HT-29 (cell line): ENCODE measurements around the gene LINGO1. TPM values are rescaled to one million over a fixed set of nuclear protein-coding genes. Genes with fewer than 3 reads are reported as not detected.

Experiments used
- DNase-seq: peaks from one replicate; pipeline ENCODE4 v3.0.0-alpha.2; 2015; ENCODE audit warnings: low spot score
- total RNA-seq: library from RNA; depleted of rRNA; stranded (reverse); fragments of >200 nt; shearing (Covaris generic); gene quantifications from 2 replicates; pipeline ENCODE4 v1.2.3, GENCODE V29; 2014

LINGO1 gene
- total RNA-seq, 1 experiment from 2014 or later: 0.31 TPM

DNA sequence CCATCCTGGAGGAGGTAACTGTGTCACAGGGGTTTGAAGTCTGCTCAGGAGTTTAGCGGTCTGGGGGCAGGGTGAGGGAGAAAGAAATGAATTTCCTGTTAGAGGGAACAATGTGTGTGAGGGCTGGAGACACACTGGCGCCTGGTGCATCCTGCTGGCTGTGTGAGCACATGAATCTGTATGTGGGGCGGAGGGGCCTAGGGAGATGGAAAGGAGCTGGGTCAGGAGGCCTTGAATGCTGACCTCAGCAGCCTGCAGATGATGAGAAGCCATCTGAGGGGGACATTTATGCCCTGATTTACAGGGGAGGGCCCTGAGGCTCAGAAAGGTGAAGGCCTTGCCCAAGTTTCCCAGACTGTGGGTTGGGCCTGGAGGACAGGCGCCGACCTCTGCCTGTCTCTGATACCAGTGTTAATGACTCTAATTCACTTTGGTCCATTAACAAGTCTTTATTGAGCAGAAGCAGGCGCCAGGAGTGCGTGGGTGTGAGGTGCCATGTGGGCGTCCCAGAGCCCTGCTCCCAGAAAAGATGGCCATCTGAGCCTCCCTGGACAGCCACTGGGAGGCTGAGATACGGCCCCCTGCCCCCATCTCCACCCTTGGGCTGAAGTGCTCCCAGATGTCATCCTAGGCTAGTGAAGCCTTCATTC, 34.8 kb downstream of the LINGO1 start:
- DNase-seq: no peak

DNA sequence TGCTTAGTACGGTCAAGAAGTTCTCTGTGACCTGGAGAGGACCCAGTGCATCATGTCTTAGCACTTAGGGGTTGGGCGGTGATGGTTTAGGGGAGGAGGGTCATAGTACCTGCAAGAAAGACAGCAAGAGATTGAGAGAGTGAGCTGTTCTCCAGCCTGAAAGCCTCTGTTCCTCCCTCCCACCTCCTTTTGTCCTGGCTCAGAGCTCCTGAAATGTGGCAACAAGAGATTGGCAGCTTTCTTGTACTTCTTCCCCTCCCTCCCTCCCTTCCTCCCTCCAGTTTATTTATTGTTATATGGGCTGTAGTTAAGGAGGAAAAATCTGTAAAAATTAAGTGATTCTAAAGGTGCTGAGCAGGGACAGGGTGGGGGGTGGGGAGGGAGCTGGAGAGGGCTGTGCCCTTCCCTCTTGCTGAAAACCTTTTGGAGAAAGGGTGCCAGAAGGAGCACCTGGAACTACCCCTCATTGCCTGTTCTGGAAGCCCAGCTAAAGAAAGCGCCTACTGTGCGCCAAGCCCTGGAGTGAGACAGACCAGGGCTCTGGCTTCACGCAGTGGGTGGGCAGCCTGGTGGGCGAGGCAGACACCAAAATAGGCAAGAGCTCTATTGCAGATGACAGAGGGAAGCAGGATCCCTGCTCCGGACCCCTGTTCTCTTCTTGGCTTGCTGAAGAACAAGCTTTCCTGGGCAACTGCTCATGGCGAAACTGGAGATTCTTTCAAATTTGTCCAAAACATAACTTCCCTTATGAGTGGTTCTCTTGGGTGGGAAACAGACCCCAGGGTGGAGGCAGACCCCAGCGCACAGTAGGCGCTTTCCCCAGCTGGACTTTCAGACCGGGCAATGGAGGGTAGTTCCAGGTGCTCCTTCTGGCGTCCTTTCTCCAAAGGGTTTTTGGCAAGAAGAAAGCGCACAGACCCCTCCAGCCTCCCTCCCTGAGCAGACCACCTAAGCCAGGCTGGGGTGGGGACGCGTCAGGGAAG, 35.6 kb downstream of the LINGO1 start:
- no peak for DNase-seq

DNA sequence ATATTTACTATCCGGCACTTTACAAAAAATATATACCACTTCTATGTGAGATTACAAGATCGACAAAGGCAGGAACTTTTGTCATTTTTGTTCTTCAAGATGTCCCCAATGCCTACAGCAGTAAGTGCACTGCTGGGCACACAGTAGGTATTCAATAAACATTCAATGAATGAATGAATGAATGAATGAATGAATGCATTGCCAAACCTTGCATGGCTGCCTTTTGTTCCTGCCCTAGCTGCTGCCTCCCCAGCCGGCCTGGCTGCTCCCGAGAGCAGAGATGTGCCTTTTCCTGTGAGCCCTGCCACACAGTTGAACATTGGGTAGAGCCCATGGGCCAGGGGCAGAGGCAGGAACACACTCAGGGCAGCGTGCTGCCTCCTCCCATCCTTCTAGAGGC, 37.5 kb downstream of the LINGO1 start:
- no peak for DNase-seq

DNA sequence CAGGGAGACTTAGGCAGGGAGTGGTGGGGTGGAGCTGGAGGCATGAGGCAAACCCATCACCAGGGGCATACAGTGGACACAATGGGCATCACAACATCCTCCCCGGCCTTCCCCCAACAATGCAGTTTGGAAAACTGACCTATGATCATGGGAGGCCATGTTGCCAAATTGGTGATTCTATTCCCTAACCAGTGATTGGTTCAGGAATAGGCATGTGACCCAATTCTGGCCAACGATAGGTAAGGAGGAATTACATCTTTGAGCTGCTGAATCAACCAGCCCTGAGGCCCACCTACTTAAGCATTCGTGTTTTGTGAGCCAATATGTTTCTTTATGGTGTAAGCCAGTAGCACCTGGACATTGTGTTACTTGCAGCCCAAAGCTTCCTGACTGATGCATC, 40.0 kb downstream of the LINGO1 start:
- DNase-seq: no peak

DNA sequence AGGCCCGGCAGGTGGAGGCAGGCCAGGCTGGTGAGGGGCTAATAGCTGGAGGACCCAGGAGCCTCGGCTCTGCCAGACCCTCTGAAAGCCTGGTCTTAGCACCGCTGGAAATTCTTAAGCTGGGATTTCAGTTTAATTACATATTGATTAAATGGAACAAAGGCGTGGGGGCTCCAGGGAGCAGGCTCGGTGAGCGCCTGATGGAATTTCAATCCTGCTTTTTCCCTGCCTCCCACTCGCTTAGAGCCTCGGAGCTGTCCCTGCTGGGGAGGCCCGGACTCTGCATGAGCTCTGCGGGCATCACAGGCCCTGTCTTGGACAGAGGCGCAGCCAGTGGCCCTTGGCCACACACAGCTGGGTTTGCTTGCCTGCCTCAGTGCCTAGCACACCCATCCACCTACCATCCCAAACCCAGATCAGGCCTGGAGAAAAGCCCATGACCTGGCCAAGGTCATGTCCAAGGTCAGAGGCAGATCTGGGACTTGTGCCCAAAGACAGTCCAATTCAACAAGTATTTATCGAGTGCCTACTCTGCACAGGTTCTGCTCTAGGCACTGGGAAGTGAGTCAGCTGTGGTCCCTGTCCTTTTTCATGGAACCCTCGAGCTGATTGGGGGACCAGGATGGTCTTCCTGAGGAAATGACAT, 40.6 kb downstream of the LINGO1 start:
- DNase-seq: no peak

DNA sequence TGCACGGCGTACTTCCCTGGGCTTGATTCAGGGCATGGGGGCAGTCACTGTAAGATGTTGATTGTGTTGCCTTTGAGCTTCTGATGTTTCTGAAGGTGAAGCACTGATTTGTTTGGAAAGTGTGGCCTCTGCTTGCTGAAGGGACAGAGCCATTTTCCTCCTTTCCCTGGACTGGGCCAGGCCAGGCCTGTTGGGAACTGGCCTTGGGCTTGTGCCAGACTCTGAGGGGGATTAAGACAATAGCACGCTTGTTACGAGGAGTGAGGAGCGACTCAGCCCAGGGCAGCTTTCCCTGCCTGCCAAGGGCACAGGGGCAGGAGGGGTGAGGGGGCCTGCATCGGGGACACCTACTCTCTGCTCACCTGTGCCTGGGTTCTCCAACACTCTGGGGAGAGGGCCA, 42.9 kb downstream of the LINGO1 start:
- no peak for DNase-seq

DNA sequence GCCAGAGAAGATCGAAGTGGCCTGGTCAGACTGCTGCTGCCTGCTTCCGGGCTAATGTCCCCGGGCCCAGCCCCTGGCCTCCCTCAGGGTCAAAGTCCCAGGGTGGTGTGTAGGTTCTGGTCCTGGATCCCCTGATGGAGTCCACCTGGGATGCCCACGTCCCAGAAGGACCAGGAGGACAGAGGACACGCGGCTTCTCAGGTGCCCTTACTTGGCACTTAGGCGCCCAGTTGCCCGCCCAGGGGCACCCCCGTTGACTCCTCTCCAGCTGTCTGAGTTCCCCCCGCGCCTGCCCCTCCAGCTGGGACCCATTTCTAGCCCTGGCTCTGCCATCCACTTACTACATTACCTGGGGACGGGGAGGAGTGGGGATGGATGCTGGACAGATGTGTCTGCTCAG, 44.6 kb downstream of the LINGO1 start:
- no peak for DNase-seq

DNA sequence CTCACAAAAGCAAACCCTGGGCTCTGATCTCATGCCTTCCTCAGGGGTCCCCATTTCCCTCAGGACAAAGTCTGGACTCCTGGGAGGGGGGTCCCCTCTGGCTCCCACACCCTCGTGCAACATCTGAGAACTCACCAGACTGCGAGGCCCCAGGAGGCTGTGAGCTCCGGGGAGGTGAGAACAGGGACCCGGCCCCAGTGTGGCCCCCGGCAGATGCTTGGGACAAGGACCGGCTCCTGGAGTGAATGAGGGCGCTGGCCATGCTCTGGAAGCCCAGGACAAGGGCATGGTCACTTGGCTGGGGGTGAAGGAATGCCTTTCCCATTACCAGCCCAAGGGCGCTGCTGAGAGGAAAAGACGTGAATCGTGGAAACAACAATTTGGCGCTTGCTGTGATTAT, 48.0 kb downstream of the LINGO1 start:
- DNase-seq: no peak

DNA sequence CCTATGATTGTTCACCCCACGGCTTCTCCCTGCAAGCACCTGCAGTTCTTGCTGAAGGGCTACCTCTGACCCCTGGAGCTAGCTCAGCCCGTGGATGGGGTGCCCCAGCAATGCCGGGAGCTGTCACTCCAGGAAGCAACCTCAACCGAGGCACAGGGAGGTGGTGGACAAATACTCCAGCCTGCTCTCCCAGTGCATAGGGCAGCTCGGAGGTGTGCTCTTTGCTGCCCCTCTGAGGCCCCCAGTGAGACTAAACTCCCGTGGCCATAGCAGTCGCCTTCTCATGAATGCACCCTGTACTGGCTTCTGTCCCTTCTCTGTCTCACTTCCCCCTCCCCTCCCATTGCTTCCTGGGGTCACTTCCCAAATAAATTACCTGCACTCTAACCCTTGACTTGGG, 48.5 kb downstream of the LINGO1 start:
- no peak for DNase-seq

DNA sequence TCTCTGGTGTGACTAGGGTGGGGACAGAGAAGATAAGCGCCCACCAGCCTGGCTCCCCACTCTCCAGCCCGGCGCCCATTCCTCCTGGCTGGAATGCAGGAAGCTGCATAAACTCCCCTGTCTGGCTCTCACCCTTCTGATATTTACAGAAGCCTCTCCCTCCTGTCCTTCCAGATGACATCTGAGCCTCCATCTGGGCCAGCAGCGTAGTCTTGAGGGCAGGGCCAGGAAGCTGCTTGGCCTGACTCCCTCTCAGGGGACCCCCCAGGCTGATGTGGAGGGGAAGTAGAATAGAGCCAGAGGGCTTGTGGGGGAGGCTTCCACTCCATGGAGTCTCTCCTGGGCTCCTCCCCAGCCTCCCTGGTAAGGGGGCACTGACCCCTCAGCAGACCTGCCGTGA, 49.9 kb downstream of the LINGO1 start:
- no peak for DNase-seq

DNA sequence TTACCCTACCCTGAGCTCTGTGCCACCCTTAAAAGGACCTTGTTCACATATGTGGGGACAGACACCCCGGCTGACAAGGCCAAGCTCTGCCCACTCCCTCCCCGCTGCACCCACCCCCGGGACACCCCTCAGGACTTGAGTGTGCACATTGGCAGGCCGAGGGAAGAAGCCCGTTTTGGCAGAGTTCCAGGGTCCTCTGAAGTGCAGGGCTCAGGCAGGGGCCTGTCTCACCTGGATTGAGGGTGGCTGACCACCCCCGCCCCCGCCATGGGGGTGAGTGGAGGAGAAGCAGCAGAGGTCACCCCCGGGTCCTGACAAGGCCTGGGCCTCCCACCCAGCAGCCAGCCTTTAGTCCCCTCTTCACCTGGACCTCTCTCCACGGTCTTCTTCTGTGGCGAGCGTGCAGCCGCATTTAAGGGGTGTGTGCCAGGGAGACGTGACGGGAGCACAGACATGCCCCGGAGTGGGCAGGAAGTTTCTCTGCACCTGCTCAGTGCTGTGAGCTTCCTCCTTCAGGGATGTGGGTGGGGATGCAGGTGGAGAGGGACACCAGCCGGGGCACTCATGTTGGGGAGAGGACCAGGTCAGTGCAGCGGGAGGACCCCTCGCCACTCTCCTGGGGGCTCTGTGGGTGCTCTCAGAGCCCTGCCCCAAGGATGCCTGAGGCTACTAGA, 50.7 kb downstream of the LINGO1 start:
- DNase-seq: no peak

DNA sequence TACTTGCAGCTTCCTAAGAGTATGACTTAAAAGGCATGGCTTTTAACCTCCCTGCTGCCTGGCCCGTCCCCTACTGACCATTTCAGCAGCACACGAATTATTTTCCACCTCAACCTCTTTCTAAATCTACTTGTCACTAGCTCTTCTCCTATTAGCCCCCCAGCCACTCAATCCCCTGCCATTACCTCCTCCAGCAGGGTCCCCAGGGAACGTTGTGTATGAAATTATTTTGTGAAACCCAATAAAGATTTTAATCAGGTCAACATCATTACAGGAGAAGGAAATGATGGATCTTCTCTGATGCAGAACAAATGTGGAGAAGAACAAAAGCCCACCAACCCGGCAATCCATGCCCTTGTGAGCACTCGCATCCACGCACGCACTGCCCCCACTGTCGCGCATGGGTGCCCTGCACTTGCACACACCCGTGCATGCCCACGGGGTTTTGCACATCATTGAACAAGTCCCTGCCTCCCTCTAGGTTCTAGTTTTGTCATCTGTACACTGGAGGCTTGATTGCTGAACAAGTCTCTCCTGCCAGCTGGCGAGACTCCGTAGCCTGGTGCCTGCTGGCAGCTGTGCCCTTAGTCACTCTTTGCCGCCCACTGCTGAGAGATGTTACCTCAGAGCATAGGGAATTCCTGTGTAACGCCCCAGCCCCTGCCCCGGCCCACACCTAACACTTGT, 51.6 kb downstream of the LINGO1 start:
- no peak for DNase-seq

DNA sequence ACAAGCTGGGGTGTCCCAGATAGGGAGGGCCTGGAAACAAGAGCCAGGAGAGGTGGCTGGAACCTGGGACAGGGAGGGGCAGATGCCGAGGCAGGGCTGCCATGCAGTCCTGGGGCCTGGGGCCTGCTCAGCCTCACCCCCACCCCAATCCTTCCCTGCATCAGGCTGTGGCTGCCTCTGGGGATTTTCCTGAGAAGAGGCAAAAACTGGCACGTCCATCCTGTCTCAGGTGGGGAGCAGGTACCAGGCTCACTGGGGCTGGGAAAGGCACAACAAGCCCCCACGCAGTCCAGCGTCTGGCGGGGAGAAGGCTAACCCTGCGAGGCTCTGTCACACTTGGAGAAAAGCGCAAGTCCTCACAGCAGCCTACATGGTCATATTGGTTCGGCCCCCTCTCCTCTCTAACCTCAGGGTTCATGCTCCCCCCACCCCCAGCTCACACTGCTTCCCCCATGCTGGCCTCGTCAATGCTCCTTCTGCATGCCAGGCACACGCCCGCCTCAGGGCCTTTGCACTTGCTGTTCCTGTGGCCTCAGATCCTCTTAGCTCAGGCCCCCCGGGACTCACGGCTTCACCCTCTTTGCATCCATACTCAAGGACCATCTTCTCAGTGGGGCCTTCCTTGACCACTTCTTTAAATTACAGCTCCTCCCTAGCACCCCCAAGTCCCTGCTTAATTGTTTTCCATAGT, 53.1 kb downstream of the LINGO1 start:
- no peak for DNase-seq

DNA sequence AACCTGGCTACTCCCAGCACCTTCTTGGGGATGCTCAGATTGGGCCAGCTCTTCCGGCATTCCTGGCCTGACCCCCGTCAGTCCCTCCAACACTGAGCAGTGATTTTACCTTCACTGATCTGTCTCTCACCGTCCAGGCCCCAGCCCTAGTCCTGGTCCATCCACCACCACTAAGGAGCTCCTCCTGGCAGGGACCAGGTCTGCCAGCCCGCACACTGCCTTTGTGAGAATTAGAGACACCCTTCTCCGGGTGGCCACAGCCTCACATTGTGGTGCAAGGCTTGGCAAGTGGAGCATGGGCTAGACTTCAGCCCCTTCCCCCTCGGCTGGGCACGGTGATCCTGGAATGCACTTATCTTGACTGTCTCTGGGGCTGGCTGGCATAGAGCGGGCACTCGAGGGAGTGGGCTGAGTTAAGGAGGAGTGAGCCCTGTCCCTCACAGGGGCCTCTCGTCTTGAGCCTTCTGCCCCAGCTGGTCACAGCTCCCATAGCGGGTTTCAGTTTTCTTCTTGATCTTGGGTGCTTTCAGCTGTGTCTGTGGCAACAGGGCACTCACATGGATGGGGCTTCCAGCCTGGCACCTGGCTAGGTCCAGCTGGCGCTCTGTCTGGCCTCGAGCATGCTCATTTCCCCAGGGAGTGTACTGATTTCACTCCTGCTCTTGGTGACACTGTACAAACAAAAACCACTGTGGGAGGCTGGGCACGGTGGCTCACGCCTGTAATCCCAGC, 53.9 kb downstream of the LINGO1 start:
- no peak for DNase-seq

DNA sequence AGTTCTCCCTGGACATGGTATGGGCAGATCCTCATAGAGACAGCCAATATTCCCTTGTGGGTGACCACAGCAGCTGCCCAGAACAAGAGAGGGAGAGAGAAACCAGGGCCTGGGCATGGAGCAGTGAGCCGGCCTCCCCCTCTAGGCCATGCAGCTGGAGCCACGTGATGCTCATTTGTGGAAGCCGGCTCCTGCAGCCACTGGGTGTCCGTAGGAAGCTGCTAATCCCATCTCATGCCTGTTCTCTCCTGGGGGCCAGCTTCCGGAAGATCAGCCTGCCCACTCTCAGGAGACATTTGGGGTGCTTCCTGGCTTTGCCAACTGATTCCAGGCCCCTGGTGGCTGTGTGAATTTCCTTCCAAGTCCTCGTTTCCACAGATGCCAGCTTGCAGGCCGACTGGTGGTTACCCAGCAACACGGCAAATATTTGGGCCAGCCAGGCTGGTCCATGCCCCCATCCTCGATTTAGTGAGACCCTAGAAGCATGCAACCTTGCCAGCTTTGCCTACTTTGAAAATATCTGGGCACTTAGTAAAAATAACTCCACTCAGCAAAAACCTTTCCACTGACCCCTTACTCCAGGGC, 55.3 kb downstream of the LINGO1 start:
- DNase-seq: no peak

DNA sequence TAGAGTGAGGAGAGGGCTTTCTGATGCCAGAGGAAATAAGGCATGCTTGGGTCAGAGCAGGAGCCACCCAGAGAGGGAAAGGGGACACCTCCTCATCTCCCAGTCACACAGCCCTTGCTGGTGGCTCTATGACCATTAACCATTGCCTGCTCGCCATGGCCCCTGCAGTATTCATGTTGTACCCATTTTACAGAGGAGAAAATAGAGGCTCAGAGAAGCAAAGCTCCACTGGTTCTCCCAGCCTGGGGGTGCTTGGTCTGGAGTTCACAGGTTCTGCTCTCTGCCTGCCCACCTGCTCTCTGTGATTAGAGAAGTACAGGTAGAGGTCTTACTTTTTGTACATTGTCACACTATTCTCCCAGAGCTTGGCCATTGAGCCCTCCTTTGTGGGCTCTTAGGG, 56.2 kb downstream of the LINGO1 start:
- DNase-seq: no peak

DNA sequence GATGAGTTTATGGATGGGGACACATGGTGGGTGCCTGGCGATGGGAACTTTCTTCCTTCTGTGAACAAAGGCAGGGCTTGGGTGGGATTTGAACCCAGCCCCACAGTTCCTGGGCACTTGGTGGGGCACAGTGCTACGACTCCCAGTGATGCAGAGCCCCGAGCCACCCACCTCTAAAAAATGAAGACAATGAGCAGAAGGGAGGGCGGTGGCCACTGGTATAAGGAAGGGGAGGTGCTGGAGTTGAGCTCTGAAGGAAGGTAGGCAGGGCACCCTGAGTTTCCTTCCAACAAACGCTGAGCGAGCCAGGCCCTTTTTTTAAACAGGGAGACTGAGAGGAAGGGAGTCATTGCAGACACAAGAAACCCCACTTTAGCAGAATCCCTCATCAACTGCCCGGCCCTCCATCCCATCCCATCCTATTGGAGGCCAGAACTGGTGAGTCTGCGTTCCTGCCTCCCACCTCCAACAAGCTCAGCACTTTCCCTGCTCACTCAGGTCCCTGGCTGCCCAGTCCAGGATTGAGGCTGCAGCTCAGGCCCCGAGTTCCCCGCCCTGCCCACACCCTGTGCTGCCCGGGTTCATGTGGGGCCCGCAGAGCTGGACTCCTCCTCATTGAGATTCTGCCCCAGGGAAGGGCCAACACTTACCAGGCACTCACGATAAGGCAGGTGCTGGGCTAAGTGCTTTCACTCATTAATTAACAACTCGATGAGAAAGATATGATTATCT, 57.3 kb downstream of the LINGO1 start:
- no peak for DNase-seq

DNA sequence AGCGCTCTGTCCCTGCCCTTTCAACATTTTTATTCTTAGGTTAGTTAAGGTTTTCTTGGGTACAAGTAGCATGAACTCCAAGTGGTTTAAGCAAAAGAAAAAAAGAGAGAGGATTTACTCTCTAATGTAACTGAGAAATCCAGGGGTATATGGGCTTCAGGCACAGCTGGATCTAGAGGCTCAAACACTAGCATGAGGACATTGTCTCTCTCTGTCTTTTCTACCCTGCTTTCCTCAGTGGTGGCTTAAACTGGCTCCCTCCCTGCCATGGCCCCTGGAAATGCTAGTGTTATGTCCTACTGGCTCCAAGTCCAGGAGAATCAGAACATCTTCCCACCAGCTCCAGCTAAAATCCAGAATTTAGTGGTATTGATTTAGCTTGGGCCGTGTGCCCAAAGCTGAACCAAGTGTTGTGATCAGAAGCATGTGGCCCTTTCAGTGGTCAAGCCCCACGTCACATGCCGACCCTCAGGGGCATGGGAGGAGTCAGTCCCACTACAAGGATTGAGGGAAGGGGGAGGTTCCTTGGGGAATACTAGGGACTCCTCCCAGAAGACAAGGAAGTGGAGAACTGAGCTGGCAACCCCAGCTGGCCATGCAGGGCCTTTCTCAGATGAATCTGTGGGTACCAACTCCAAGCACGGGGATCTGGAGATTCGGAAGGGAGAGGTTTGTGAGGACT, 58.0 kb downstream of the LINGO1 start:
- DNase-seq: no peak
